ENCODE results near the gene EPG5. TPM values are rescaled to one million over a fixed set of nuclear protein-coding genes. Genes with fewer than 3 reads are reported as not detected.
"Not testable (repeated sequence)": the region's sequence is repeated elsewhere in the genome, so short reads cannot be mapped to it uniquely, and the experiment has no call there.

EPG5 gene
- total RNA-seq, 4 donors from 2014 or later = 18.7 to 30.3 (median 24.0) TPM

- in situ Hi-C loops (cut with MboI; ENCODE audit: low sequenced_read_pairs in 4 of 4) (no loop called here), intact Hi-C loops (cut with DNase I; ENCODE audit: low total_unique reads) (no loop called here)
- Histone ChIP-seq H3K4me3 (no peak overlapping the region), H3K9me3 (no peaks in the 10 kb centered on the region), H3K4me1 (peaks cover 0 to 5% of the 10 kb centered on the region in 2 donors), H3K27ac (peak overlapping the region in 1 of 4 donors; percentile 3), H3K27me3 (no peaks in the 10 kb centered on the region), H3K36me3 (peaks cover 4 to 40% of the 10 kb centered on the region in 2 donors)
- TF ChIP-seq POLR2A (IDR thresholded peaks at IDR 0.05) = no peak
- TF ChIP-seq, protein P1, sequence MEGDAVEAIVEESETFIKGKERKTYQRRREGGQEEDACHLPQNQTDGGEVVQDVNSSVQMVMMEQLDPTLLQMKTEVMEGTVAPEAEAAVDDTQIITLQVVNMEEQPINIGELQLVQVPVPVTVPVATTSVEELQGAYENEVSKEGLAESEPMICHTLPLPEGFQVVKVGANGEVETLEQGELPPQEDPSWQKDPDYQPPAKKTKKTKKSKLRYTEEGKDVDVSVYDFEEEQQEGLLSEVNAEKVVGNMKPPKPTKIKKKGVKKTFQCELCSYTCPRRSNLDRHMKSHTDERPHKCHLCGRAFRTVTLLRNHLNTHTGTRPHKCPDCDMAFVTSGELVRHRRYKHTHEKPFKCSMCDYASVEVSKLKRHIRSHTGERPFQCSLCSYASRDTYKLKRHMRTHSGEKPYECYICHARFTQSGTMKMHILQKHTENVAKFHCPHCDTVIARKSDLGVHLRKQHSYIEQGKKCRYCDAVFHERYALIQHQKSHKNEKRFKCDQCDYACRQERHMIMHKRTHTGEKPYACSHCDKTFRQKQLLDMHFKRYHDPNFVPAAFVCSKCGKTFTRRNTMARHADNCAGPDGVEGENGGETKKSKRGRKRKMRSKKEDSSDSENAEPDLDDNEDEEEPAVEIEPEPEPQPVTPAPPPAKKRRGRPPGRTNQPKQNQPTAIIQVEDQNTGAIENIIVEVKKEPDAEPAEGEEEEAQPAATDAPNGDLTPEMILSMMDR (IDR thresholded peaks at IDR 0.05 in 4 of 5, conservative IDR thresholded peaks at IDR 0.05 in 1 of 5) = no peak
- ATAC-seq (peak in 1 of 2 donors; percentile 42), DNase-seq (no peak)
Observed at GRCh38 chr18:45851161-45851925, 115.8 kb downstream of the EPG5 start.

DNA sequence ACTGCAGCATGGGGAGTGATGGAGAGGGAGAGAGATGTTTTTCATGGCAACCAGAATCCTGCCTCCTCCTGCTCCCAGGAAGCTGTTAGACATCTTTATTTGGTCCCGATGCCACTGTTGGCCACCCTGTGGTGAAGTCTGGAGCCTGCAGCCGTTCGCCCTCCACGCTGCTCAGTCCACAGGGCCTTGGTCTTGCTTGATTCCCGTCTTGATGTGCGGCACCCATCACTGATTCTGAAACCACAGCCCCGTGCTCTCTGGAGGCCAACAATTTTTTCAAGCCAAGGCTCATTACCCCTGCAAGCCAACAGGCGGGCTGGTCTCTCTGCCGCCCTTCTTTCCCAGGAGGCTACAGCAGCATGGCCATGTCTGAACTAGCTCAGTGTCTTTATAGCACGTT, 117.1 kb downstream of the EPG5 start:
- intact Hi-C loops (cut with DNase I; ENCODE audit: low total_unique reads) = no loop called here
- in situ Hi-C loops (cut with MboI; ENCODE audit: low sequenced_read_pairs in 4 of 4) = no loop called here
- no peak overlapping the region for H3K4me3 ChIP-seq

DNA sequence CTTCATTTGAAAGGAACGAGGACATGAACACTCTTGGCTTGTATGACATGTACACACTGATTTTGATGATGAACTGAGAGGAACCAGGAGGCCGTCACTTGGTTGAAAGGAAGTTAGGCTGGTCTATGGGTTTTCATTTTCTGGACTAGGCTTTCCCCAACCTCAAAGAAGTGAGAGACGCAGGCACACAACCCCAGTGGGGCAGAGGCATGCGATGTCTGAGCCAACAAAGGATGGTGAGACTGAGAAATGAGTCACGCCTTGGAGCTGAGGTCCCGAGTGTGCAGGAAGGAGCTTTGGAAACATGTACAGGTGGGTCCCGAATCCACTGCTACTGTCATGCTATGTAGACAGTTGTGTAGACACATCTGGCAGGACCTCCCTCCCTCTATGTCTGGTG, 117.6 kb downstream of the EPG5 start:
- H3K36me3 ChIP-seq = peaks cover 3 to 24% of the 10 kb centered on the region in 2 donors
- TF ChIP-seq, protein P1 (IDR thresholded peaks at IDR 0.05 in 4 of 5, conservative IDR thresholded peaks at IDR 0.05 in 1 of 5) = no peak
- TF ChIP-seq POLR2A (IDR thresholded peaks at IDR 0.05) = no peak
- in situ Hi-C loops (cut with MboI; ENCODE audit: low sequenced_read_pairs in 4 of 4) = no loop called here
- no peaks in the 10 kb centered on the region for H3K9me3 ChIP-seq
- peaks cover 0 to 5% of the 10 kb centered on the region in 2 donors for H3K4me1 ChIP-seq
- no peak for ATAC-seq
- no peak for DNase-seq
- no peak overlapping the region for H3K4me3 ChIP-seq
- intact Hi-C loops (cut with DNase I; ENCODE audit: low total_unique reads) = no loop called here
- no peaks in the 10 kb centered on the region for H3K27me3 ChIP-seq
- H3K27ac ChIP-seq = no peak overlapping the region

More for the DNA sequence above, 117.1 kb downstream of the EPG5 start:
- ATAC-seq (no peak), DNase-seq (no peak)
- no peak overlapping the region for H3K27ac ChIP-seq
- H3K9me3 ChIP-seq = no peaks in the 10 kb centered on the region
- peaks cover 0 to 5% of the 10 kb centered on the region in 2 donors for H3K4me1 ChIP-seq
- H3K27me3 ChIP-seq = no peaks in the 10 kb centered on the region
- peaks cover 4 to 28% of the 10 kb centered on the region in 2 donors for H3K36me3 ChIP-seq
- TF ChIP-seq POLR2A (IDR thresholded peaks at IDR 0.05) = no peak
- TF ChIP-seq, protein P1 (IDR thresholded peaks at IDR 0.05 in 4 of 5, conservative IDR thresholded peaks at IDR 0.05 in 1 of 5) = no peak

GRCh38 chr18:45848643-45849042, 118.5 kb downstream of the EPG5 start:
- H3K9me3 ChIP-seq; DNase-seq; H3K4me3 ChIP-seq; intact Hi-C loops (cut with DNase I; ENCODE audit: low total_unique reads); in situ Hi-C loops (cut with MboI; ENCODE audit: low sequenced_read_pairs in 4 of 4); H3K4me1 ChIP-seq; ATAC-seq; H3K27me3 ChIP-seq; H3K27ac ChIP-seq: not testable (repeated sequence)
- peaks cover 0 to 22% of the 10 kb centered on the region in 2 donors for H3K36me3 ChIP-seq

DNA sequence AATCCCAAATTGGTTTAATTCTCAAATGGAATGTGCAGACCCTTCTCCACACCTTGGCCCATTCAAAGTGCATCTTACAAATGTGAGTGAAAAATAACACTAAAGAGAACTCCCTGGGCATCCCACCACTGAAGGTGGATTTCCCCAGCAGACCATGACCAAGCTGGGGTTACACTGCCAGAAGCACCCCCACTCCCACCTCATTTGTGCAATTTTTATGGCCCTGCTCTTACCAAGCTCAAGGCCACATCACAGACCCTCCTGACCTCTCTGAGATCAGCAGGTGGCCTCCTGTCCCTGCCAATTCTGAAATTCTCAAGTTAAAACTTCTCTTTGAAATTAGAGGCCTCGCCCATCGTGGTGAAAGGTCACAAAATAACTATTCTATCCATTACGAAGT, 120.0 kb downstream of the EPG5 start:
- TF ChIP-seq POLR2A (IDR thresholded peaks at IDR 0.05) = no peak
- in situ Hi-C loops (cut with MboI; ENCODE audit: low sequenced_read_pairs in 4 of 4) (no loop called here), intact Hi-C loops (cut with DNase I; ENCODE audit: low total_unique reads) (no loop called here)
- Histone ChIP-seq H3K27ac (no peak overlapping the region), H3K36me3 (peaks cover 0 to 8% of the 10 kb centered on the region in 2 donors), H3K27me3 (no peaks in the 10 kb centered on the region), H3K9me3 (no peaks in the 10 kb centered on the region), H3K4me3 (no peak overlapping the region), H3K4me1 (peaks cover 0 to 5% of the 10 kb centered on the region in 2 donors)
- no peak for ATAC-seq
- no peak for DNase-seq
